GM12878 (cell line): ENCODE measurements around the gene PPP2R3B. TPM values are rescaled to one million over a fixed set of nuclear protein-coding genes. Genes with fewer than 3 reads are reported as not detected.

Experiments
- CHD1 ChIP-seq: IDR thresholded peaks from 2 replicates; pipeline ENCODE4 v1.6.1; 2012; ENCODE audit warnings: low read depth, low read length, improper control_type of control experiment
- CREM ChIP-seq: IDR thresholded peaks from 2 replicates; pipeline ENCODE4 v1.6.1; 2014; ENCODE audit warnings: antibody characterized with exemption, low read depth
- DPF2 ChIP-seq: fragments of 450-650 bp; IDR thresholded peaks from 2 replicates; pipeline ENCODE4 v1.6.1; 2017; ENCODE audit warnings: mild to moderate bottlenecking
- EZH2 ChIP-seq: IDR thresholded peaks from 2 replicates; pipeline ENCODE4 v1.6.1; 2012; ENCODE audit warnings: low read depth, mild to moderate bottlenecking, control low read depth, inconsistent platforms, low read length, borderline replicate concordance; ENCODE audit not compliant: control insufficient read depth
- GATAD2B ChIP-seq: fragments of 450-650 bp; conservative IDR thresholded peaks from 2 replicates; pipeline ENCODE4 v1.6.1; 2017; ENCODE audit warnings: low read depth, mild to moderate bottlenecking, moderate library complexity
- KDM1A ChIP-seq: fragments of 200-600 bp; sonication (generic); IDR thresholded peaks from 2 replicates; pipeline ENCODE4 v1.6.1; 2016; ENCODE audit warnings: borderline replicate concordance
- MXI1 ChIP-seq: fragments of 150-350 bp; IDR thresholded peaks from 2 replicates; pipeline ENCODE4 v1.6.1; 2011; ENCODE audit warnings: low read depth, mild to moderate bottlenecking, inconsistent platforms, low read length, improper control_type of control experiment
- NFXL1 ChIP-seq: fragments of 450-650 bp; IDR thresholded peaks from 2 replicates; pipeline ENCODE4 v1.6.1; 2017; ENCODE audit warnings: antibody characterized with exemption, mild to moderate bottlenecking, borderline replicate concordance
- NFYA ChIP-seq: IDR thresholded peaks from 2 replicates; pipeline ENCODE4 v1.6.1; 2011; ENCODE audit warnings: low read depth, mild to moderate bottlenecking, low read length, improper control_type of control experiment, borderline replicate concordance
- NFYB ChIP-seq: IDR thresholded peaks from 2 replicates; pipeline ENCODE4 v1.6.1; 2011; ENCODE audit warnings: low read depth, mild to moderate bottlenecking, low read length, improper control_type of control experiment, moderate library complexity; ENCODE audit not compliant: insufficient read depth
- NR2F1 ChIP-seq: fragments of 450-650 bp; conservative IDR thresholded peaks from 2 replicates; pipeline ENCODE4 v1.6.1; 2017; ENCODE audit warnings: mild to moderate bottlenecking
- ZNF207 ChIP-seq: fragments of 450-650 bp; IDR thresholded peaks from 2 replicates; pipeline ENCODE4 v1.6.1; 2014; ENCODE audit warnings: antibody characterized with exemption, mild to moderate bottlenecking, borderline replicate concordance
- polyA plus RNA-seq, 11 experiments: library from polyadenylated mRNA; depleted of rRNA in 4 of 11; unstranded in 6 of 11; stranded (reverse) in 5 of 11; fragments of >200 nt; fragmentation: Nextera tagmentation in 4 of 11; fragmentation: Illumina TruSeq in 1 of 11; extraction: Ambion mirVana in 4 of 11; extraction: Trizol in 1 of 11; gene quantifications; 1 replicate in 1 of 11; 2 replicates in 10 of 11; pipeline versions ENCODE4 v1.2.1 to v1.2.3, GENCODE V29; 2011 to 2016; ENCODE audit warnings: inconsistent platforms in 2 of 11, missing spikeins in 2 of 11, low read depth in 1 of 11
- total RNA-seq, 4 experiments: library from RNA; depleted of rRNA in 3 of 4; stranded (reverse); fragments of >200 nt in 3 of 4; fragmentation: Illumina TruSeq in 1 of 4; extraction: Trizol in 1 of 4; gene quantifications; 2 replicates each; pipeline versions ENCODE4 v1.2.1 to v1.2.3, GENCODE V29; 2013 to 2021
- TF ChIP-seq, protein P1 (sequence below): IDR thresholded peaks from 2 replicates; pipeline ENCODE4 v1.6.1; 2012; ENCODE audit warnings: mild to moderate bottlenecking, low read depth, low read length
- TF ChIP-seq, protein P2 (sequence below): fragments of 450-650 bp; IDR thresholded peaks from 2 replicates; pipeline ENCODE4 v1.6.1; 2017; ENCODE audit warnings: mild to moderate bottlenecking, moderate library complexity
- TF ChIP-seq, protein P3 (sequence below): fragments of 450-650 bp; IDR thresholded peaks from 2 replicates; pipeline ENCODE4 v1.6.1; 2016; ENCODE audit warnings: mild to moderate bottlenecking, moderate library complexity, borderline replicate concordance

PPP2R3B gene
- total and polyA plus RNA-seq, 10 of the 15 experiments (the other 5 are each of a cell fraction or from before 2014, with no cell fraction given): 0.11 to 34.3 (median 9.7) TPM; not detected in 1

DNA sequence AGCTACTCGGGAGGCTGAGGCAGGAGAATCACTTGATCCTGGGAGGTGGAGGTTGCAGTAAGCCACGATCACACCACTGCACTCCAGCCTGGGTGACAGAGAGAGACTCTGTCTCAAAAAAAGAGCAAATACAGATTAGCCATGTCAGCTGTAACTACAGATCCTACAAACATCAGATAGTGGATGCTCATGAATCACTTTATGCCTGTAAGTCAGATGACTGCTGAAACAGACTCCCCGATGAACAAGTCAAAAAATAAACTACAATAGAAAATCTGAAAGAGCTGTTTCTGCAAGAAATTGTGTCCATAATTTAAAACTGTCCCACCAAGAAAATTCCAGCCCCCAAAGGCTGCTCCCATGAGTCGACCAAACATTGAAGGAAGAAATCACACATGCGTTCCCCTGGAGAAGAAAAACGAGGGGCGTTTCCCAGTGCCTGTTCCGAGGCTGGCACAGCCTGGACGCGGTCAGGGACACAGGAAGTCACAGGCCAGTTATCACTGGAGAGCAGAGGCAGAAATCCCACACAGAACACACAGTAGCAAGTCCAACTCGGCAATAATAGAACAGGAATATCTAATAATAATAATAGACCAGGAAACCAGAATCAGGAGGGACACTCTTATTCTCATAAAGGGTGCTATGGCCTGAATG is 38.1 kb downstream of the PPP2R3B start (continued):
- TF ChIP-seq, protein P1, sequence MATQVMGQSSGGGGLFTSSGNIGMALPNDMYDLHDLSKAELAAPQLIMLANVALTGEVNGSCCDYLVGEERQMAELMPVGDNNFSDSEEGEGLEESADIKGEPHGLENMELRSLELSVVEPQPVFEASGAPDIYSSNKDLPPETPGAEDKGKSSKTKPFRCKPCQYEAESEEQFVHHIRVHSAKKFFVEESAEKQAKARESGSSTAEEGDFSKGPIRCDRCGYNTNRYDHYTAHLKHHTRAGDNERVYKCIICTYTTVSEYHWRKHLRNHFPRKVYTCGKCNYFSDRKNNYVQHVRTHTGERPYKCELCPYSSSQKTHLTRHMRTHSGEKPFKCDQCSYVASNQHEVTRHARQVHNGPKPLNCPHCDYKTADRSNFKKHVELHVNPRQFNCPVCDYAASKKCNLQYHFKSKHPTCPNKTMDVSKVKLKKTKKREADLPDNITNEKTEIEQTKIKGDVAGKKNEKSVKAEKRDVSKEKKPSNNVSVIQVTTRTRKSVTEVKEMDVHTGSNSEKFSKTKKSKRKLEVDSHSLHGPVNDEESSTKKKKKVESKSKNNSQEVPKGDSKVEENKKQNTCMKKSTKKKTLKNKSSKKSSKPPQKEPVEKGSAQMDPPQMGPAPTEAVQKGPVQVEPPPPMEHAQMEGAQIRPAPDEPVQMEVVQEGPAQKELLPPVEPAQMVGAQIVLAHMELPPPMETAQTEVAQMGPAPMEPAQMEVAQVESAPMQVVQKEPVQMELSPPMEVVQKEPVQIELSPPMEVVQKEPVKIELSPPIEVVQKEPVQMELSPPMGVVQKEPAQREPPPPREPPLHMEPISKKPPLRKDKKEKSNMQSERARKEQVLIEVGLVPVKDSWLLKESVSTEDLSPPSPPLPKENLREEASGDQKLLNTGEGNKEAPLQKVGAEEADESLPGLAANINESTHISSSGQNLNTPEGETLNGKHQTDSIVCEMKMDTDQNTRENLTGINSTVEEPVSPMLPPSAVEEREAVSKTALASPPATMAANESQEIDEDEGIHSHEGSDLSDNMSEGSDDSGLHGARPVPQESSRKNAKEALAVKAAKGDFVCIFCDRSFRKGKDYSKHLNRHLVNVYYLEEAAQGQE: no peak
- TF ChIP-seq NFXL1 (no peak), NR2F1 (no peak), EZH2 (no peak), CHD1 (no peak), KDM1A (no peak), NFYB (no peak), ZNF207 (no peak), MXI1 (no peak), NFYA (no peak), DPF2 (no peak), CREM (no peak), GATAD2B (no peak)
- TF ChIP-seq, protein P2, sequence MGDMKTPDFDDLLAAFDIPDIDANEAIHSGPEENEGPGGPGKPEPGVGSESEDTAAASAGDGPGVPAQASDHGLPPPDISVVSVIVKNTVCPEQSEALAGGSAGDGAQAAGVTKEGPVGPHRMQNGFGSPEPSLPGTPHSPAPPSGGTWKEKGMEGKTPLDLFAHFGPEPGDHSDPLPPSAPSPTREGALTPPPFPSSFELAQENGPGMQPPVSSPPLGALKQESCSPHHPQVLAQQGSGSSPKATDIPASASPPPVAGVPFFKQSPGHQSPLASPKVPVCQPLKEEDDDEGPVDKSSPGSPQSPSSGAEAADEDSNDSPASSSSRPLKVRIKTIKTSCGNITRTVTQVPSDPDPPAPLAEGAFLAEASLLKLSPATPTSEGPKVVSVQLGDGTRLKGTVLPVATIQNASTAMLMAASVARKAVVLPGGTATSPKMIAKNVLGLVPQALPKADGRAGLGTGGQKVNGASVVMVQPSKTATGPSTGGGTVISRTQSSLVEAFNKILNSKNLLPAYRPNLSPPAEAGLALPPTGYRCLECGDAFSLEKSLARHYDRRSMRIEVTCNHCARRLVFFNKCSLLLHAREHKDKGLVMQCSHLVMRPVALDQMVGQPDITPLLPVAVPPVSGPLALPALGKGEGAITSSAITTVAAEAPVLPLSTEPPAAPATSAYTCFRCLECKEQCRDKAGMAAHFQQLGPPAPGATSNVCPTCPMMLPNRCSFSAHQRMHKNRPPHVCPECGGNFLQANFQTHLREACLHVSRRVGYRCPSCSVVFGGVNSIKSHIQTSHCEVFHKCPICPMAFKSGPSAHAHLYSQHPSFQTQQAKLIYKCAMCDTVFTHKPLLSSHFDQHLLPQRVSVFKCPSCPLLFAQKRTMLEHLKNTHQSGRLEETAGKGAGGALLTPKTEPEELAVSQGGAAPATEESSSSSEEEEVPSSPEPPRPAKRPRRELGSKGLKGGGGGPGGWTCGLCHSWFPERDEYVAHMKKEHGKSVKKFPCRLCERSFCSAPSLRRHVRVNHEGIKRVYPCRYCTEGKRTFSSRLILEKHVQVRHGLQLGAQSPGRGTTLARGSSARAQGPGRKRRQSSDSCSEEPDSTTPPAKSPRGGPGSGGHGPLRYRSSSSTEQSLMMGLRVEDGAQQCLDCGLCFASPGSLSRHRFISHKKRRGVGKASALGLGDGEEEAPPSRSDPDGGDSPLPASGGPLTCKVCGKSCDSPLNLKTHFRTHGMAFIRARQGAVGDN: no peak
- TF ChIP-seq, protein P3, sequence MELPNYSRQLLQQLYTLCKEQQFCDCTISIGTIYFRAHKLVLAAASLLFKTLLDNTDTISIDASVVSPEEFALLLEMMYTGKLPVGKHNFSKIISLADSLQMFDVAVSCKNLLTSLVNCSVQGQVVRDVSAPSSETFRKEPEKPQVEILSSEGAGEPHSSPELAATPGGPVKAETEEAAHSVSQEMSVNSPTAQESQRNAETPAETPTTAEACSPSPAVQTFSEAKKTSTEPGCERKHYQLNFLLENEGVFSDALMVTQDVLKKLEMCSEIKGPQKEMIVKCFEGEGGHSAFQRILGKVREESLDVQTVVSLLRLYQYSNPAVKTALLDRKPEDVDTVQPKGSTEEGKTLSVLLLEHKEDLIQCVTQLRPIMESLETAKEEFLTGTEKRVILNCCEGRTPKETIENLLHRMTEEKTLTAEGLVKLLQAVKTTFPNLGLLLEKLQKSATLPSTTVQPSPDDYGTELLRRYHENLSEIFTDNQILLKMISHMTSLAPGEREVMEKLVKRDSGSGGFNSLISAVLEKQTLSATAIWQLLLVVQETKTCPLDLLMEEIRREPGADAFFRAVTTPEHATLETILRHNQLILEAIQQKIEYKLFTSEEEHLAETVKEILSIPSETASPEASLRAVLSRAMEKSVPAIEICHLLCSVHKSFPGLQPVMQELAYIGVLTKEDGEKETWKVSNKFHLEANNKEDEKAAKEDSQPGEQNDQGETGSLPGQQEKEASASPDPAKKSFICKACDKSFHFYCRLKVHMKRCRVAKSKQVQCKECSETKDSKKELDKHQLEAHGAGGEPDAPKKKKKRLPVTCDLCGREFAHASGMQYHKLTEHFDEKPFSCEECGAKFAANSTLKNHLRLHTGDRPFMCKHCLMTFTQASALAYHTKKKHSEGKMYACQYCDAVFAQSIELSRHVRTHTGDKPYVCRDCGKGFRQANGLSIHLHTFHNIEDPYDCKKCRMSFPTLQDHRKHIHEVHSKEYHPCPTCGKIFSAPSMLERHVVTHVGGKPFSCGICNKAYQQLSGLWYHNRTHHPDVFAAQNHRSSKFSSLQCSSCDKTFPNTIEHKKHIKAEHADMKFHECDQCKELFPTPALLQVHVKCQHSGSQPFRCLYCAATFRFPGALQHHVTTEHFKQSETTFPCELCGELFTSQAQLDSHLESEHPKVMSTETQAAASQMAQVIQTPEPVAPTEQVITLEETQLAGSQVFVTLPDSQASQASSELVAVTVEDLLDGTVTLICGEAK: no peak
- TF ChIP-seq, all 136 proteins: peak for 0
